Peyer's patch (tissue), 4 donors: ENCODE measurements around the gene L3MBTL3. TPM values are rescaled to one million over a fixed set of nuclear protein-coding genes. Genes with fewer than 3 reads are reported as not detected.
"Not testable (repeated sequence)": the region's sequence is repeated elsewhere in the genome, so short reads cannot be mapped to it uniquely, and the experiment has no call there.

ENCODE experiments used
- DNase-seq, 3 donors: peaks; one replicate each; pipeline ENCODE4 v3.0.0-alpha.2; 2017 to 2019
- H3K27ac ChIP-seq, 4 donors: fragments of 200-600 bp; sonication (generic); one replicate each; pipeline ENCODE4 v1.5.1; 2016 to 2019
- H3K27me3 ChIP-seq, 2 donors: fragments of 200-600 bp; sonication (generic); one replicate each; pipeline ENCODE4 v1.5.1; 2019
- H3K36me3 ChIP-seq, 3 donors: fragments of 200-600 bp; sonication (generic); one replicate each; pipeline ENCODE4 v1.5.1; 2016 to 2019
- H3K4me1 ChIP-seq, 4 donors: fragments of 200-600 bp; sonication (generic); one replicate each; pipeline ENCODE4 v1.5.1; 2016 to 2019
- H3K4me3 ChIP-seq, 4 donors: fragments of 200-600 bp; sonication (generic); 1 replicate in 3 of 4; 2 replicates in 1 of 4; pipeline ENCODE4 v1.5.1; 2016 to 2019; ENCODE audit warnings: mild to moderate bottlenecking in 1 of 4
- H3K9me3 ChIP-seq, 4 donors: fragments of 200-600 bp; sonication (generic); one replicate each; pipeline ENCODE4 v1.5.1; 2016 to 2019; ENCODE audit warnings: mild to moderate bottlenecking in 1 of 4
- CTCF ChIP-seq, 6 experiments: fragments of 450-650 bp in 4 of 6; fragments of 200-600 bp in 2 of 6; sonication (generic) in 1 of 6; IDR thresholded peaks; one replicate each; pipeline ENCODE4 v1.5.1; 2017 to 2019; ENCODE audit warnings: antibody characterized with exemption in 6 of 6, mild to moderate bottlenecking in 3 of 6, moderate library complexity in 1 of 6
- POLR2A ChIP-seq, 2 donors: fragments of 450-650 bp; IDR thresholded peaks; one replicate each; pipeline ENCODE4 v1.5.1; 2017; ENCODE audit warnings: antibody characterized with exemption in 2 of 2, mild to moderate bottlenecking in 2 of 2, moderate library complexity in 2 of 2
- total RNA-seq, 4 donors: library from RNA; depleted of rRNA; stranded (reverse); fragments of >200 nt; gene quantifications; one replicate each; pipeline ENCODE4 v1.1.0, GENCODE V29; 2016

Gene L3MBTL3
- total RNA-seq, 4 donors from 2014 or later: 2.8 to 22.3 (median 7.5) TPM

- Histone ChIP-seq H3K27ac (no peak overlapping the region), H3K36me3 (no peaks in the 10 kb centered on the region), H3K4me3 (no peak overlapping the region), H3K9me3 (no peaks in the 10 kb centered on the region), H3K4me1 (no peaks in the 10 kb centered on the region), H3K27me3 (no peaks in the 10 kb centered on the region)
- DNase-seq: no peak
- TF ChIP-seq CTCF (IDR thresholded peaks at IDR 0.05) (no peak), POLR2A (IDR thresholded peaks at IDR 0.05) (no peak)
Measured at GRCh38 chr6:130167655-130168054, 149.3 kb downstream of the L3MBTL3 start.

GRCh38 chr6:130170160-130170559 lies 151.8 kb downstream of the L3MBTL3 start:
- not testable (repeated sequence) for H3K27ac ChIP-seq, H3K4me1 ChIP-seq, DNase-seq, H3K9me3 ChIP-seq, H3K27me3 ChIP-seq, H3K36me3 ChIP-seq, H3K4me3 ChIP-seq

- not testable (repeated sequence) for H3K27ac ChIP-seq, H3K9me3 ChIP-seq, H3K4me3 ChIP-seq, DNase-seq, H3K36me3 ChIP-seq, H3K27me3 ChIP-seq, H3K4me1 ChIP-seq
Measured at GRCh38 chr6:130173377-130174004, 155.1 kb downstream of the L3MBTL3 start.

GRCh38 chr6:130176378-130176777 lies 158.0 kb downstream of the L3MBTL3 start:
- Histone ChIP-seq H3K27me3 (no peaks in the 10 kb centered on the region), H3K36me3 (no peaks in the 10 kb centered on the region), H3K27ac (no peak overlapping the region), H3K4me1 (no peaks in the 10 kb centered on the region), H3K4me3 (no peak overlapping the region), H3K9me3 (no peaks in the 10 kb centered on the region)
- no peak for TF ChIP-seq CTCF (IDR thresholded peaks at IDR 0.05)
- no peak for TF ChIP-seq POLR2A (IDR thresholded peaks at IDR 0.05)
- DNase-seq: no peak

GRCh38 chr6:130178692-130179091 lies 160.3 kb downstream of the L3MBTL3 start:
- Histone ChIP-seq H3K27ac (no peak overlapping the region), H3K4me3 (no peak overlapping the region), H3K36me3 (no peaks in the 10 kb centered on the region), H3K9me3 (no peaks in the 10 kb centered on the region), H3K4me1 (no peaks in the 10 kb centered on the region), H3K27me3 (no peaks in the 10 kb centered on the region)
- DNase-seq: no peak
- TF ChIP-seq POLR2A (IDR thresholded peaks at IDR 0.05) (no peak), CTCF (IDR thresholded peaks at IDR 0.05) (no peak)

GRCh38 chr6:130182466-130182865 lies 164.1 kb downstream of the L3MBTL3 start:
- Histone ChIP-seq H3K36me3 (no peaks in the 10 kb centered on the region), H3K27me3 (no peaks in the 10 kb centered on the region), H3K27ac (no peak overlapping the region), H3K9me3 (no peaks in the 10 kb centered on the region), H3K4me3 (no peak overlapping the region), H3K4me1 (no peaks in the 10 kb centered on the region)
- TF ChIP-seq POLR2A (IDR thresholded peaks at IDR 0.05): no peak
- TF ChIP-seq CTCF (IDR thresholded peaks at IDR 0.05): no peak
- no peak for DNase-seq
